Esophagus muscularis mucosa (tissue), 3 donors: ENCODE results near the gene NLGN4Y.

Experiments
- CTCF ChIP-seq, 3 experiments: fragments of 200-600 bp in 2 of 3; fragments of 450-650 bp in 1 of 3; sonication (generic) in 2 of 3; IDR thresholded peaks; one replicate each; pipeline ENCODE4 v1.5.1; 2017 to 2019; ENCODE audit warnings: antibody characterized with exemption in 3 of 3, mild to moderate bottlenecking in 2 of 3, moderate library complexity in 1 of 3
- POLR2A ChIP-seq: fragments of 450-650 bp; IDR thresholded peaks from one replicate; pipeline ENCODE4 v1.6.1; 2017; ENCODE audit warnings: antibody characterized with exemption, moderate library complexity, mild to moderate bottlenecking, low read depth

- no peak for TF ChIP-seq CTCF (IDR thresholded peaks at IDR 0.05)
- TF ChIP-seq POLR2A: no peak
Measured at GRCh38 chrY:14631676-14632075, 107.3 kb downstream of the NLGN4Y start.
